Transverse colon (tissue), 3 donors: ENCODE measurements around the gene SETD1B.

ENCODE experiments used
- EP300 ChIP-seq: sonication (generic); formaldehyde crosslinking; IDR thresholded peaks from one replicate; pipeline ENCODE4 v1.6.1; 2017; ENCODE audit warnings: antibody characterized with exemption, low read depth
- POLR2AphosphoS5 ChIP-seq, 3 donors: sonication (generic); formaldehyde crosslinking; IDR thresholded peaks; one replicate each; pipeline ENCODE4 v1.6.1; 2016; ENCODE audit warnings: antibody characterized with exemption in 3 of 3

DNA sequence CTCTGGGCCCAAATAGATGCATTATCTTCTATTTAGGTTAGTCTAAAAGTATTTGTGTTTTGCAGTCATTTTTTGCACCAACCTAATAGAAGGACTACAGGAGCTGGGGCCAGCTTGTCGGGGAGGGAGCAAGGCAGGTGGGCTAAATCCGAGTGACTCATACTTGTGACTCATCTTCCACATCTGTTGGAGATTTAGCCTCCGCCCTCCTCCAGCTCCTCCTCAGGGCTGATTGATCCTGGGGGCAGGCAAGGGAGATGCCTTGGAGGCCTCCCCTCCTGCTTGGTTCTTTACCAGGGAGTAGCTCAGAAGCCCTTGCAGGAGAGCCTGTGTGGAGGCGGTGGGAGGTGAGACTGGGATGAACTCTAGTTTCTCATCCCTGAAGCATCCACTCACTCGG lies 38.2 kb upstream of the SETD1B start:
- TF ChIP-seq POLR2AphosphoS5 (IDR thresholded peaks at IDR 0.05) (no peak), EP300 (no peak)
